ENCODE results near the gene POLH. TPM values are rescaled to one million over a fixed set of nuclear protein-coding genes. Genes with fewer than 3 reads are reported as not detected.

Gene POLH
- total and polyA plus RNA-seq, 7 donors, result 1.7 to 6.8 (median 5.2) TPM

GRCh38 chr6:43634702-43635303 lies 58.8 kb downstream of the POLH start:
- peak overlapping the region; percentile 92 for H3K4me3 ChIP-seq
- H3K4me1 ChIP-seq, result peaks cover 48% of the 10 kb centered on the region
- H3K27me3 ChIP-seq (ENCODE audit: insufficient read depth in 3 of 3, low read length in 2 of 3), result no peaks in the 10 kb centered on the region
- no peak for TF ChIP-seq CTCF (IDR thresholded peaks at IDR 0.05)
- peaks cover 0 to 30% of the 10 kb centered on the region in 2 donors for H3K36me3 ChIP-seq (ENCODE audit: insufficient read depth in 1 of 2, low read depth in 1 of 2)
- WGBS, 3 donors, result 41 to 69% (median 53%) methylated on average over 9 of the region's 9 CpGs
- H3K27ac ChIP-seq, result peak overlapping the region; percentile 92
- ATAC-seq, result no peak
- DNase-seq, result no peak
- H3K9me3 ChIP-seq, result no peaks in the 10 kb centered on the region
- intact Hi-C loops (cut with DNase I), result loop anchor here in 1 of 2 donors (10.0 kb wide), 1 partner anchor 440 kb away; no protein-coding TSS in a partner anchor

GRCh38 chr6:43635387-43636307 lies 59.7 kb downstream of the POLH start, which contains the start of gene MAD2L1BP:
TSS of gene MAD2L1BP (plus strand) at chr6:43635840. CDS start at chr6:43635876, 36 bp downstream.
- ATAC-seq (peak; percentile 90 to 94 (median 92)), DNase-seq (peak; percentile 87 to 88)
- H3K9me3 ChIP-seq, result no peaks in the 10 kb centered on the region
- peaks cover 43% of the 10 kb centered on the region for H3K4me1 ChIP-seq
- peak within 1 kb of the TSS; percentile 92 for H3K4me3 ChIP-seq
- TF ChIP-seq CTCF (IDR thresholded peaks at IDR 0.05), result no peak
- intact Hi-C loops (cut with DNase I), result loop anchor here in 1 of 2 donors (10.0 kb wide), 1 partner anchor 439 kb away; no protein-coding TSS in a partner anchor
- no peaks in the 10 kb centered on the region for H3K27me3 ChIP-seq (ENCODE audit: insufficient read depth in 3 of 3, low read length in 2 of 3)
- peak within 1 kb of the TSS; percentile 92 for H3K27ac ChIP-seq
- 3 to 4% (median 3%) methylated on average over 44 to 48 of the region's 48 CpGs for WGBS, 3 donors
- H3K36me3 ChIP-seq (ENCODE audit: insufficient read depth in 1 of 2, low read depth in 1 of 2), result peaks cover 3 to 38% of the 10 kb centered on the region in 2 donors

GRCh38 chr6:43636308-43636659 lies 60.3 kb downstream of the POLH start:
- H3K4me1 ChIP-seq, result peaks cover 42% of the 10 kb centered on the region
- H3K9me3 ChIP-seq, result no peaks in the 10 kb centered on the region
- WGBS, 3 donors, result 11 to 18% (median 14%) methylated on average over 7 of the region's 7 CpGs
- H3K4me3 ChIP-seq, result peak overlapping the region; percentile 92
- DNase-seq, result no peak
- H3K27me3 ChIP-seq (ENCODE audit: insufficient read depth in 3 of 3, low read length in 2 of 3), result no peaks in the 10 kb centered on the region
- ATAC-seq, result peak; percentile 16 to 42 (median 30)
- intact Hi-C loops (cut with DNase I), result loop anchor here in 1 of 2 donors (10.0 kb wide), 1 partner anchor 439 kb away; no protein-coding TSS in a partner anchor
- peaks cover 3 to 45% of the 10 kb centered on the region in 2 donors for H3K36me3 ChIP-seq (ENCODE audit: insufficient read depth in 1 of 2, low read depth in 1 of 2)
- no peak for TF ChIP-seq CTCF (IDR thresholded peaks at IDR 0.05)
- peak overlapping the region; percentile 92 for H3K27ac ChIP-seq

- H3K9me3 ChIP-seq, result no peaks in the 10 kb centered on the region
- H3K27ac ChIP-seq, result no peak overlapping the region
- peaks cover 38% of the 10 kb centered on the region for H3K4me1 ChIP-seq
- no peaks in the 10 kb centered on the region for H3K27me3 ChIP-seq (ENCODE audit: insufficient read depth in 3 of 3, low read length in 2 of 3)
- DNase-seq (no peak), ATAC-seq (no peak)
- H3K4me3 ChIP-seq, result no peak overlapping the region
- H3K36me3 ChIP-seq (ENCODE audit: insufficient read depth in 1 of 2, low read depth in 1 of 2), result peaks cover 3 to 65% of the 10 kb centered on the region in 2 donors
- intact Hi-C loops (cut with DNase I), result loop anchor here in 1 of 2 donors (10.0 kb wide), 1 partner anchor 435 kb away; no protein-coding TSS in a partner anchor
- no peak for TF ChIP-seq CTCF (IDR thresholded peaks at IDR 0.05)
- WGBS, 3 donors, result 85 to 92% (median 85%) methylated on average over 21 of the region's 21 CpGs
These were observed 64.2 kb downstream of the POLH start for GRCh38 chr6:43639984-43640800.

All from psoas muscle (tissue), 8 donors.